NCI-H510A treated with DMSO at 0.1 percent for 48 hours (cell line): Measurements from ENCODE around the gene IL36A.

ENCODE experiments used
- DNase-seq: peaks from one replicate; lab custom pipeline; 2025; lab: John Stamatoyannopoulos, UW

The IL36A gene

DNA sequence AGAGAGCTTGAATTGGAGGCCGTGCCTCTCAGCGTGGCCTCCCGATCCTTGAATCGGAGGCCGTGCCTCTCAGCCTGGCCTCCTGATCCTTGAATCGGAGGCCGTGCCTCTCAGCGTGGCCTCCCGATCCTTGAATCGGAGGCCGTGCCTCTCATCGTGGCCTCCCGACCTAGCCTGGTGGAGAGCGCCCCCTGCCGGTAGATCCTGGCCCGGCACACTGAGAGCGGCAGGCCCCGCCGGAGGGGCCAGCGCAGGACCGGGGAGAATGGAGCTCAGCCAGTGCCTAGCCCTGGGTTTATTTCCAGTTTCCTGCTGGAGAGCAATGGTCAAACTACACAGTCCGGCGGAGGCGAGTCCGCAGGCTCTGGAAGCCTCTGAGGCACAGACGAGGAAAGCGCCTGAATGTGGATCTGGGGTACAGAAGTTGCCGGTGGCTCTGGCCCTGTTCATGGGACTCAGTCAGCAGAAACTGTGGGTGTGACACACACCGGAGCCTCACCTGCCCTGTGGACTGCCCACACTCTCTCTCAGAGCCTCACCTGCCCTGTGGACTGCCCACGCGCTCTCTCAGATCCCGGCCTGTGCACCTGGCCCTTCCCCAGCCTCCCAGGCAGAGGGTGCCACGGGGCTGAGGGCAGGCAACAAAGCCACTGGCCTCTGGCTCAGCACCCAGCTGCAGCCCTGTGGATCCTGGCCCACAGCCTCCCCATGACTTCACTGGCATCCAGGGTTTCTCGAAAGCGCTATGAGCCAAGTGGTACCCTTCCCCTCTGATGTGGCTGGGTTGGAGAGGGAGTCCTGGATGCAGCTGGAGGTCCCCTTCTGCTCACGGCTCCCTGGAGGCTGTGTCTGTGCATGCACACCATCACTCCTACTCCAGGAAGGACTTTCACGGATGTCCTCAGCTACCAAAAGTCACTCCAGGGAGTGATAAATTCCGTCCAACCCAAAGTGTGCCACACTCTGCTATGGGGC lies 45.9 kb downstream of the IL36A start:
- no peak for DNase-seq

DNA sequence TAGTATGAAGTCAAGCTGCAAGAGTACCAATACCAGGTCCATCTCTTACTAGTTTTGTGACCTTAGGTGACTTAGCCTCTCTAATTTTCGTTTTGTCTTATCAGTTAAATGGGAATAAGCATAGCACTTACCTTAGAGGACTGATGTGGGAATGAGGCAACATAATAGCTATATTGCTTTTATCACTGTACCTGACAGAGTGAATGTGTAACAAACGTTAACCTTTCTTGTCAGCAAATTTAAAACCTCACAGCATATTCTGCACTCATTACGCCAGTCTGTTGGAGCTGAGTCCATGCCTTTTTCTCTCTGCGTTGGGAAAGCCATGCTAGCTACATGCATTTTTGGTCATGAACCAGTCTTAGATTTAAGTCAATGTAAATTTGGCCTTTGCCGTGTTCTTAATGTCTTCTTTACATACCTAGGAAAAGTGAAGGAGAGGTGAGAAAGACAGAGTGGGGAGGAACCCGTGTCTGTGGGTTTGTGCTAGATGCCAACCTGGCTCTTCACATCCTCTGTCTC lies 47.2 kb downstream of the IL36A start, which contains the start of gene IL36B:
Gene IL36B (minus strand): TSS at position 472 of the 522 bp plus-strand sequence.
- DNase-seq: no peak

DNA sequence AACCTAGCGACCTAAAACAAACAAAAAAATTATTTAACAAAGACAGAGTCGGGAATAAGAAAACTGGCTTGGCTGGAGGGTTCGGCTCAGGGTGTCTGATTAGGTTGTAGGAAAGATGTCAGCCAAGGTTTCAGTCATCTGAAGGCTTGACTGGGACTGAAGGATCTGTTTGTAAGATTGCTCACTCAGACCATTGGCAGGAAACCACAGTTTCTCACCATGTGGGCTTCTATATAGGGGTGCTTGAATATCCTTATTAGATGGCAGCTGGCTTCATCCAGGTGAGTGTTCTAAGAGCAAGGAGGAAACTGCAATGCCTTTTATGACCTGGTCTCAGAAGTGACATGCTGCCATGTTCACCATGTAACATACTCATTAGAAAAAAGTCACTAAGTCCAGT lies 48.4 kb downstream of the IL36A start:
- DNase-seq: no peak

DNA sequence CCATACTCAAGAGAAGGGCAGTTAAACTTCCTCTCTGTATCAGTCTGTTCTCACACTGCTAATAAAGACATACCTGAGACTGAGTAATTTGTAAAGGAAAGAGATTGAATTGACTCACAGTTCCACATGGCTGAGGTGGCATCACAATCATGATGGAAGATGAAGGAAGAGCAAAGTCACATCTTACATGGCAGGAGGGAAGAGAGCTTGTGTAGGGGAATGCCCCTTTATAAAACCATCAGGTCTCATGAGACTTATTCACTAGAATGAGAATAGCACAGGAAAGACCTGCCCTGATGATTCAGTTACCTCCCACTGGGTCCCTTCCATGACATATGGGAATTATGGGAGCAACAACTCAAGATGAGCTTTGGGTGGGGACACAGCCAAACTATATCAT lies 48.8 kb downstream of the IL36A start:
- no peak for DNase-seq

DNA sequence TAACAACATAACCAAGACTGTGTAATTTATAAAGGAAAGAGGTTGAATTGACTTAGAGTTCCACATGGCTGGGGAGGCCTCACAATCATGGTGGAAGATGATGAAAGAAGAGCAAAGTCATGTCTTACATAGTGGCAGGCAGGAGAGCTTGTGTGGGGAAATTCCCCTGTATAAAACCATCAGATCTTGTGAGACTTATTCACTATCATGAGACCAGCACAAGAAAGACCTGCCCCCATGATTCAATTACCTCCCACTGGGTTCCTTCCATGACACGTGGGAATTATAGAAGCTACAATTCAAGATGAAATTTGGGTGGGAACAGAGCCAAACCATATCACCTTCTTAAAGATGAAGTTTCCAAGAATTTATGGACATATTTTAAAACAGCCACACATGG lies 51.3 kb downstream of the IL36A start:
- DNase-seq: no peak

DNA sequence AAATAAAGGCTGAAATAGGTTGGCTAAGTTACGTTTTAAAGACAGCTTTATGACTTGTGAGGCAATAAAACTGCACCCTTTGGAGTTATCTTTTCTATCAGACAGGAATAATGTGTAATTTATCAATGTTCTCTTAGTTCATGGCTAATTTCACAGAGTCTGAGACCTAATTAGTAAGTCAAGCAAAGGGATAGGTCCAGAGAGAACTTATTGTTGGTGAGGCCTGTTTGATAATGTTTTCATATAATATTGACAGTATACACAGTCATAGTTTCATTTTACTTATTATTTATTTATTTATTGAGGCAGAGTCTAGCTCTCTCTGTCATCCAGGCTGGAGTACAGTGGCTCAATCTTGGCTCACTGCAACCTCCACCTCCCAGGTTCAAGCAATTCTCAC lies 51.9 kb downstream of the IL36A start:
- no peak for DNase-seq
